Stimulated activated CD8-positive, alpha-beta memory T cell treated with anti-CD3 and anti-CD28 coated beads, Interleukin-15, amount 100 ng/mL, for 24 hours (primary cell): ENCODE measurements around the gene S100A5.
"Not testable (repeated sequence)": the region's sequence is repeated elsewhere in the genome, so short reads cannot be mapped to it uniquely, and the experiment has no call there.

ENCODE experiments used
- DNase-seq: peaks from one replicate; pipeline ENCODE4 v3.0.0-alpha.2; 2020; ENCODE audit warnings: low read depth

S100A5 gene

DNA sequence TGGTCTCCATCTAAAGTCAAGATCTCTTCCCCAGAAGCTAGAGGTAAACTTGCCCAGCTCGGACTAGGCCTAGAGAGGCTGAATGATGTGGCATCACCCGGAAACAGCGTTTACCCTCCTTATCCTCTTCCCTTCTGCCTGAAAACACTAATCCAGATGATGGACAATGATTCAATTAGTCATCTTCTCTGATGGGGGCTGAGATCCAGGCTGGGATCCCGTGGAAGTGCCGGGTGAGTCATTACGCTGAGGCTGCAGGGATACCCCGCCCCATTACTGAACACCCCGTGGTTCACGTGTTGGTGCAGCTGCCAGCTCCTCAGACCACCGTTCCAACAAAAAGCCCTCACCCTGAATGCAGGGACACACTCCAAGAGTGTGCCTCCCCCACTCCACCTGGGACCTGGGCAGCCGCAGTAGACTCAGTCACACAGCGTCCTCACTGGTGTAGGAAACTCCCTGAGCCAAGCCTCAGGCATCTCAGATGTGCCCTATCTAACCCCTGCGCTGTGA is 7.0 kb downstream of the S100A5 start:
- DNase-seq: no peak

DNA sequence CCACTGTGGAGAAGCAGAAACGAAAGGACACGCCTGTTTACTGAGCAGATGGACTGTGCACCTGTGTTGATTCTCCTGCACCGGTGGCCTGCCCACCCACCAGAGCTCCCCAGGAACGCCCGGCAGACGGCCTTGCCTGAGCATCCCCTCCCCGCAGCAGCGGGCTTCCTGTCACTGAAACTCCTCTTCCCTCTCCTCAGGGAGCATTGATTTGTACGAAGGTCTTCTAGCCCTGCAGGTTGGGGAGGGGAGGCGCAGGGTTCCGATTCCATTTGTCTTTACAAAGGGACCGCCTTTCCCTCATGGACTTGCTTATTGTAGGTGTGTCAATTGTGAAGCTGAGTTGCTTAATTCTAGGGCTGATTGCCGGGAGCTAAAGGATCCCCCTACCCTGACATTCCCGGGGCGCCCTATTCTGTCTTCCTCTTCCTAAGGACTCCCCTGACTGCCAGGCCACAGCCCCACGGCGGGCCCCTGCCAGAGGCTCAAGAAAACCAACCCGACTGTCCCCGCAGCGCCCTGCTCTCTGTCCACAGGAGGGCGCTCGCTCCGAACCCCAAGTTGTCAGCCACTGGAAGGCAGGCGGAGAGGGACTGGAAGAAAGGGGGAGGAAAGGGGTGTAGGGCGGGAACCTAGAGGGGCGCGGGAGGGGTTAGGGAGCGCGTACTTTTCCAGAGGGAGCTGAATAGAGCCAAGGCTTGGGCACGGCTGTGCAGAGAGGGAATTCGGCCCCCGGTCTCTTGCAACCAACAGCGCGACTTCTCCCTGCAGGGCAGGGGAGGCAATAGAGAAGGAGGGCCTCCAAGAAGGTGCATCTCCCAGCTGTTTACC is 7.8 kb downstream of the S100A5 start:
- peak; percentile 52 for DNase-seq

DNA sequence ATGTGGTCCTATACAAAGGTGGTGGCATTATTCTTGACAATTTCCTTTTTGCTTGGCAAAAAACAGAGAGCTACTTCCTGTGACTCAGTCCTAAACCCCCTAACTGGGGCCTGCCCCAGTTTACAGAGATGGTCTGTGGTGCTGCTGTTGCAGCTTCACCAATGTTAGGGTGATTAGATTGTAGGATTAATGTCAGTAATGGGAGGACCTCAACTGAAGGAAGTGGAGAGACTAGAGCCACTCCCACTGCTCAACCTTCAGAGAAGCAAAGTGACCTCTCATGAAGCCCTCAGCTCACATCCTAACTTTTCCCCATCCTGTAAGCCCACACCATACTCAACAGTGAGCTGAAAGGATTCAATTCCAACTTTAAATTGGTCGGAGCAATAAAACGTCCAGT is 8.6 kb downstream of the S100A5 start:
- no peak for DNase-seq

DNA sequence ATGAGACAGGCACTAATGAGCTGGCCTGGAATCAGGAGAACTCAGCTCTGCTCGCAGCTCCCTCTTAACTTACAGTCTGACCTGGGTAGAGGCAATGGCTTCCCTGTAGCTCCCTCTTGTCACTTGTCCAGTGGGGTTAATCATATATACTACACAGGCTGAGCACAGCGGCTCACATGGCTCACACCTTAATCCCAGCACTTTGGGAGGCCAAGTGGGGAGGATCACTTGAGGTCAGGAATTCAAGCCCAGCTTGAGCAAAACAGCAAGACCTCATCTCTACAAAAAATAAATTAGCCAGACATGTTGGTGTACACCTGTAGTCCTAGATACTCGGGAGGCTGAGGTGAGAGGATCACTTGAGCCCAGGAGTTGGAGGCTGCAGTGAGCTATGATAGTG is 9.1 kb downstream of the S100A5 start:
- no peak for DNase-seq

DNA sequence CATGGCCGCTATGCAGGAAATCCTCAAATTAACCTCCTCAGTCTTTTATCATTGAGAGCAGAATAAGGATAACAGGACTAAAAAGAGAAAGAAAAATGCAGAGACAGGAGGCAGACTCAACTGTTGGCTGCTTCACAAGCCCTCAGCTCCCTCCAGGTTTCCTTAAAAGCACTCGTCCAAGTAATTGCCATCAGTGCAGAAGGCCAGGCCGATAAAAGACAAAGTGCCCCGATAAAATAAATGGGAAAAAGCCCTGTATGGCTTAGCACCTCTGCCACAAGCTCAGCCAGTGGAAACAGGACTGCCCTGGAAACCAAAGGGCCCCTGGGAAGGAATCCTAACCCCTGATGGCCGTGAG is 13.1 kb downstream of the S100A5 start:
- DNase-seq: no peak

DNA sequence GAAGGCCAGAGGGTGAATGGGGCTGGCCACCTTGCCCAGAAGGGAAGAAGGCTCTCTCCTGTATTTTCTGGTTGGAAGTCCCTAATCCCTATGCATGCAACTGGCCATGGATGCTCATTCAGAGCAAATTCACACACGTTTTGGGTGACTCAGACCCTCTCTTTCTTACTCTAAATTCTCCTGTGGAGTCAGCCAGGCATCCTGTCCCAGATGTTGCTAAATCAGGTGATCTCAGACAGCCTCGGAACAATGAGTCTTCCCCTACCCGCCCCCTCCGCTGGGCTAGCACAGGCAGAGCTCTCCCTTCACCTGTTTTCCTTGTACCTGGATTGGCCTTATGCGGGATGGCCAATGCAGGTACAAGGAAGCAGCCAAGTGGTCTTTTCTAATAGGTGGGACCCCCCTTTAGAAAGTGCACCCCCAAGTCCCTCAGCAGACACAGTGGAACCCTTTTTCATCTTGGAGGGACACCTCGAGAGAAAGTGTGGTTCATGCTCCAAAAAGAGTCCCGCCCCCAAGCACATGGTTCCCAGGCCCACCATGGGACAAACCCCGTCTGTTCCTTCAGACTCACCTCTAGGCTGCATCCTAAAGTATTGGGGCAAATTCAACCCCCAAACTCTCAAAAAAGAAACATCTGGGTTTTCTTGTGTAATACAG is 13.6 kb downstream of the S100A5 start:
- DNase-seq: no peak

DNA sequence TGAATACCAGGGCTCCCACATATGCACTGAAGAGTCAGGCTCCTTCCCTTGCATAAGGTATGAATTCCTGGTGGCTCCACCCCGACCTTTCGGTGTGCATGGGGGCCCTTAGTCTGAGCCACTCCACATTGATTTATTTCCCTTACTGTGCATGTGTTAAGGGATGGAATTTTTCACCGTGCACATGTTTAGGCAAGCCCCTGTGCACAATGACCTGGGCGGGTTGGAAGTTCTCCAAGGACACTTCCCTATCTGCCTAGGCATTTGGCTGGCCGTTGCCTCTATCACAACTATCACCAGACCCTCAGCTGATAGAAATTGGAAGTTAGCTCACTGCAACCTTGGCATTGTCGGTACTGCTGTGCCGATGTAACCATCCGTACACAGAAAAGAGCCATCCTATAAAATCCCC is 14.6 kb downstream of the S100A5 start:
- DNase-seq: no peak

DNA sequence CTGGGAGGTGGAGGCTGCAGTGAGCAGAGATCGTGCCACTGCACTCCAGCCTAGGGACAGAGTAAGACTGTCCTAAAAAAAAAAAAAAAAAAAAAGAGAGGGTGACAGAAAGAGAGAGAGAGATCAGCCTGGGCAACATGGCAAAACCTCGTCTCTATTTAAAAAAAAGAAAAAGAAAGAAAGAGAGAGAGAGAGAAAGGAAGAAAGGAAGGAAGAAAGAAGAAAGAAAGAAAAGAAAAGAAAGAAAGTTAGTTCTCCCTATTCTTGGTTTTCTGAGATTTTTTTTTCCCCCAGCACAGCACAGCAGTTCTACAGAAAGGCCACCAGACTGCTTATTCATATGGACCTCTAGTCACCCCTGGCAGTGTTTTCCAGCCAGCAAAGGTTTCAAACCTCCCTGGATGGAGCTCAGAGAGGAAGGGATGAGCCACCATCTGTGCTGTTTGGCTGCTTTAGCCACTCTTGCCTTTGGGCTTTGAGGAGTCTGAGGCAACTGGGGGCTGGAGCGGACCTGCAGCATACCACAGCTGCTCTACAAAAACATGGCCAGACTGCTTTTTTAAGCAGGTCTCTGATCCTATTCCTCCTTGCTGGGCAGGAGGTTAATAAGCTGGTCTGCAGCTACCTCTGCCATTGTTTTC is 15.5 kb downstream of the S100A5 start:
- DNase-seq: no peak

DNA sequence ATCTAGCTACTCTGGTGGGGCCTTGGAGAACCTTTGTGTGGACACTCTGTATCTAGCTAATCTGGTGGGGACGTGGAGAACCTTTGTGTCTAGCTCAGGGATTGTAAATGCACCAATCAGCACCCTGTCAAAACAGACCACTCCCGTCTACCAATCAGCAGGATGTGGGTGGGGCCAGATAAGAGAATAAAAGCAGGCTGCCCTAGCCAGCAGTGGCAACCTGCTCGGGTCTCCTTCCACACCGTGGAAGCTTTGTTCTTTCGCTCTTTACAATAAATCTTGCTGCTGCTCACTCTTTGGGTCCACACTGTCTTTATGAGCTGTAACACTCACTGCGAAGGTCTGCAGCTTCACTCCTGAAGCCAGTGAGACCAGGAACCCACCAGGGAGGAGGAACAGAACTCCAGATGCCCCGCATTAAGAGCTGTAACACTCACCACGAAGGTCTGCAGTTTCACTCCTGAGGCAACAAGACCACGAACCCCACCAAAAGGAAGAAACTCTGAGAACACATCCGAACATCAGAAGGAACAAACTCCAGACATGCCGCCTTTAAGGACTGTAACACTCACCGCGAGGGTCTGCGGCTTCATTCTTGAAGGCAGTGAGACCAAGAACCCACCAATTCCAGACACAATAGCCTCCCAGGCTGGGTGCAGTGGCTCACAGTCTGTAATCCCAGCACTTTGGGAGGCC is 18.2 kb downstream of the S100A5 start:
- DNase-seq: not testable (repeated sequence)

DNA sequence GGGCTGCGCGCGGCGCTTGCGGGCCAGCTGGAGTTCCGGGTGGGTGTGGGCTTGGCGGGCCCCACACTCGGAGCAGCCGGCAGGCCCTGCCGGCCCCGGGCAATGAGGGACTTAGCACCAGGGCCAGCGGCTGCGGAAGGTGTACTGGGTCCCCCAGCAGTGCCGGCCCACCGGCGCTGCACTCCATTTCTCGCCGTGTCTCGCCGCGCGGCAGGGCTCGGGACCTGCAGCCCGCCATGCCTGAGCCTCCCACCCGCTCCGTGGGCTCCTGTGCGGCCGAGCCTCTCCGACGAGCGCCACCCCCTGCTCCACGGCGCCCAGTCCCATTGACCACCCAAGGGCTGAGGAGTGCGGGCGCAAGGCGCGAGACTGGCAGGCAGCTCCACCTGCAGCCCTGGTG is 18.9 kb downstream of the S100A5 start:
- not testable (repeated sequence) for DNase-seq

DNA sequence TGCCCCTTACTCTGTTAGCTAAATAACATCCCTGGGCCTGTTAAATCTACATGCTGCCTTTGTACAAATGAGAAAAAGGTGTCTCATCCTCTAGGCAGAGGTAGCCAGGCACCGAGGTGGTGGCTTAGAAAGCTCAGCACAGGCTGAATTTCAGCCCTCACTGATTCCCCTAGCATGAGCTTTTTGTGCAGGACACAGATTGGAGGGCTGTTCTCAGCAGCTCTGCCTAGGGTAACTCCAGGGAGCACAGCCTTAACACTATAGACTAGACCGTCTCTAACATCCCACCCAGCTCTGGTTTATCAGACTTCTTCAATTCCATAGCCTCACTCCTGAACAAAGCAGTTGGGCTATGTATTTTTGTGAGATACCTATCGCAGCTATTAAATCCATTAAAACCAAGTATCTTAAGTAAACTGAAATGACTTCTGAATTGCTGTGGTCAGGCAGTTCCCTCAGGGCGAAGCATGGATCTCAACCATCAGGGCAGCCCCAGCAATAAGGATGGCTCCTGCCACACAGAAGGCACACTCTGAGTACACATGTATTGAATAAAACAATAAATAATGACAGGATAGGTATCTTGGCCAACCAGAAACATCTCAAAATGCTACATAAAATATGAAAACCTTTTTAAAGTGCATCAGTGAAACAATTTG is 19.8 kb downstream of the S100A5 start:
- DNase-seq: no peak

DNA sequence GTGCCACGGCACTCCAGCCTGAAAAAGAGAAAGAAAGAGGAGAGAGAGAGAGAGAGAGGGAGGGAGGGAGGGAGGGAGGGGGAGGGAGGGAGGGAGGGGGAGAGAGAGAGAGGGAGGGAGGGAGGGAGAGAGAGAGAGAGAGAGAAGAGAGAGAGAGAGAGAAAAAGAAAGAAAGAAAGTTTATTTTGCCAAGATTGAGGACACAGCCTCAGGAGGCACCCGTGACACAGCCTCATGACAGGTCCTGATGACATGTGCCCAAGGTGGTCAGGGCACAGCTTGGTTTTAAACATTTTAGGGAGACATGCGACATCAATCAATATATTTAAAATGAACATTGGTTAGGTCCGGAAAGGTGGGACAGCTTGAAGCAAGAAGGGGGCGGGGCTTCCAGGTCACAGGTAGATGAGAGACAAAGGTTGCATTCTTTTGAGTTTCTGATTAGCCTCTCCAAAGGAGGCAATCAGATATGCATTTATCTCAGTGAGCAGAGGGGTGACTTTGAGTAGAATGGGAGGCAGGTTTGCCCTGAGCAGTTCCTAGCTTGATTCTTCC is 20.5 kb downstream of the S100A5 start:
- not testable (repeated sequence) for DNase-seq

DNA sequence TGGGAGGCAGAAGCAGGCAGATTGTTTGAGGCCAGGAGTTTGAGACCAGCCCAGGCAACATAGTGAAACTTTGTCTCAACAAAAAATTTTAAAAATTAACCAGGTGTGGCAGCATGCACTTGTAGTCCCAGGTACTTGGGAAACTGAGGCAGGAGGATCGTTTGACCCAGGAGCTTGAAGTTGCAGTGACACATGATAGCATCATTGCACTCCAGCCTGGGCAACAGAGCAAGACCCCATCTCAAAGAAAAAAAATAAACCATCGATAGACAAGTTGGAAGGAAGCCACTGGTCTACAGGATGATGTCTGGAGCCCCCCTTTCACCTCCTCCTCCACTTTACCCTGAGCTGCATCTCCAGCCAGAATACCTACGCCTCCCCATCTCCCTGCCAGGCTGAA is 21.5 kb downstream of the S100A5 start:
- no peak for DNase-seq

DNA sequence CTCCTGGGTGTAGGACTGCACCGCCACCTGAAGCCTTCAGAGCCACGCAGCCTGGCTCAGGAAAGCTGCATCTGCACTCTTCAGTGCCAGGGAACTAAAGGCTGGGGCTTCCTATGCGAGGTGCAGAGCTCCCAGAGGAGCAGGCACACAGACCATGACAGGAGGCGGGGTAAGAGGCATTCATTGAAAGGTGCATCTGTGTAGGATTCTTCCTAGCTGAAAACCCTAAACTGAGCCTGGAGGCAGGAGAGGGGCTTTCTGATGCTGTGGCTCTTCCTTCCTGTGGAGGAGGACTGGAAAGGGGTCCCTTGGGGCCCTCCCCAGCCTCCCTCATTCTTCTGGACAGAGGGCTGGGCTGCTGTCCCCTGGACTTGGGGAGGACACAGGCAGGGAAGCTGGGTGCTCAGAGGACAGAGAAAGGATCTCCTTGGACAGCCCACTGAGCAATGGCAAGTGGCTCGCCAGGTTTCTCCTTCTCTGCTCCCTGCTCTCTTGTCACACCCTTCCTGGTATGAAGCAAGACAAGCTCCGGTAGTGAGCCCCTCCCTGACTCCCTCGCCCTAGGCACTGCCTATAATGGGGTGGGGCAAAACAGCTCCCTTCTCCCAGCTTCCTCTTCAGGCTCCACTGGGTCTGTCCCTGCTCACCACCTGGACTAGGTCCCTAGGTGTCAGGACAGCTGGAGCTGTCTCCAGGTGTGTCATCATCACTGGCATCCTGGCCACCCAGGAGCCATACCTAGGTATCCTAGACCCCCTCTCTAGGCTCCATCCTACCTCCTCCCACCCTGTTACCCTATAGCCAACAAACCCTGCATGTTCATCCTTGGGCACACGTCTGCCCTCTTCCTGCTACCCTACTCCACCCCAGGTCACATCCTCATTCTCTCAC is 25.0 kb downstream of the S100A5 start:
- DNase-seq: no peak

DNA sequence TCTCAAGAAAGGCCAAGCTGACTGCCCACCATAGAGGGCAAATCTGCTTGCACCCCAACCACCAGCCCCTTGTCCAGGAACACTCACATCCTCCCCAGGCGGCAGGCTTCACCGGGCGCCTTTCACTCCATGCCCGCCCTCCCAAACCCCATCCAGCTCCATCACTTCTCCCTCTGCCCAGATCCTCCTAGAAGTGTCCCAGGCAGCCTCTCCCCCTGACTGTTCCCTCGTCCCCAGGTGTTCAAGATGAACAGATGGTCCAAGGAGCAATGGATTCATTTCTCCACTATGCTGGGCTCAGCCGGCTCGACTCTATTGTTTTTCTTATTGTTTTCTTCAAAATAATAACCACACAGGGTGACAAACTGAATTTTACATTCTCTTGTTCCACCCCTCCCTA is 27.1 kb downstream of the S100A5 start:
- no peak for DNase-seq

DNA sequence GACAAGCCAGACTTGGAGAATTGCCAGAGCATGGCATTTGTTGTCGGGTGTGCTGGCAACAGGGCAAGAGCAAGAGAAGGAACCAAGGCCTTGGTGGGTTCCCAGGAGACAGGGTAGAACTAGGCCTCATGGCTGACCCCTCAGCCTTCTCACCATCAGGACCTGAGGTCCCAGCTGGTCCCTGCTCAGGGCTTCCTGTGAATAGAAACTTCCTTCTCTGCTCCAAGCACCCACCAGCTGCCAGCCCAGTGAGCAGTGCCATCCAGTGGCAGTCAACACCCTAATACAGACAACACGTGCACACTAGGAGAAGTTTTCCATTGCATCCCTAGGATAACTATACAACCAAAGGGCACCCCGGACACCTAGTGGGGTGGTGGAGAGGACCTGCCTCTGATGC is 27.7 kb downstream of the S100A5 start:
- no peak for DNase-seq

DNA sequence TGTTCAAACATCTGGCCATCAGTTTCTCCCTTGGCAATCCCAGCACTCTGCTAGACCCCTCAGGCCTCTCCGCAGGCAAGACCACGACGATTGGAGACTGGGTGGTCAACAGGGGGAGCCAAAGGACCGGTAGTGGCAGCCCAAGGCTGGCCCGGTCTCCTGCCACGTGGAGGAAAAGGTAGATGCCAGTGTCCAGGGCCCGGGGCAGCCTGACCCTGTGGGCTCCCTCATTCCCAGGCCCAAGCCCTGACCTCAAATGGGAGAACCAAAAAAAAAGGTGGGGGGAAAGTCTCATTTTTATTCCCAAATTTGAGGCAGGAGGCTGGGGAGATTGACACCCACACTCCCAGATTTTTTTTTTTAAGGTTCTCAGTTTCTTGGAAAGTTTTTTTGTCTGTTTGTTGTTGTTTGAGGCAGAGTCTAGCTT is 29.7 kb downstream of the S100A5 start:
- peak; percentile 57 for DNase-seq

DNA sequence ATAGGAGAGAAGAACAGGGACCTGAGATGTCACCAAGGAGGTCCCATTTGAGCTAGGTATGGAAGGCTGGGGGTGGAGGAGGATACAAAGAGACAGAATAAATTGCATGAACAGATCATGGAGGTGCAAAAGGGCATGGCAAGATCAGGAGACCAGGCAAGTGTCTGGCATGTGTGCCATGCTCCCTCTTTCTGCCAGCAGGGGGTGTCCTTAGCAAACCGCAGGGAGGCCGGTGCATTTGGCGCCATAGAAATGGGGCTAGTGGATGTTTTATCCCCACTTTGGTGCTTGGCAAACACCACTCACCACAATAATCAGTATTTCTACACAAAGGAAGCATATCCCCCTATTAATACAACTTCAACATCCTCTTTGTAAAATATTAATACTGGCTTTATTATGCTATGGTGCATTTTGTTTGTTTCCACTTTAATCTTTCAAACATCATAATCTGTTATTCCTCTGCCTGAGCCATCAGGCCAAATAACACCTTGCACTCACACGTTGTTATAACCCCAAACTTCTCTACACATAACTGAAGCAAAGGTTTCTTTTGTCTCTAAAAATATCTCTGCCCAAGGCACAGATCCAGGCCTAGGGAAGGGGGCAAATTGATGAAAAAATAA is 30.9 kb downstream of the S100A5 start:
- no peak for DNase-seq

DNA sequence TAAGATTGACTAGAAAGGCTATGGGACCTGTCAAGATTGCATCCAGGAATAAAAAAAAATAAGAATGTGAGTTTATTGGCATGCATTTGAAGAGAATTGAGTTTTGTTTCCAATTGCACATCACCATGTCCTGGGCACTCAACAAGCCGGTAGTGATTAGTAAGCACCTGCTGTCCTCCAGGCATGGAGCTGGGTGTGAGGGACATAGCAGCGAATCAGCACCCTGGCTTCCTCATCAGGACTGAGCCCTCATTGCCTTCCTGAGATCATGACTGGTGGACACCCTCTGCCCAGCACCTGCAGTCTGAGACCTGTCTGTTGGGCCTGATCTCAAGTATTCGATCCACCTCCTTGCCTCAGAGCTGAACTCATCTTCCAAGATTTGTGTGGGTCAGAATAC is 31.7 kb downstream of the S100A5 start:
- DNase-seq: no peak
